Epithelial cell of prostate (primary cell): ENCODE data around the gene COL23A1.

Experiments used
- DNase-seq: peaks from one replicate; pipeline ENCODE4 v3.0.0-alpha.2; 2011; ENCODE audit warnings: low read depth, low spot score
- H3K27ac ChIP-seq: fragments of 450-650 bp; 2 replicates; pipeline ENCODE4 v1.5.1; 2017; ENCODE audit warnings: mild to moderate bottlenecking

The COL23A1 gene

GRCh38 chr5:178536541-178537466 lies 53.4 kb downstream of the COL23A1 start:
- no peak overlapping the region for H3K27ac ChIP-seq

GRCh38 chr5:178535299-178536175 lies 54.7 kb downstream of the COL23A1 start:
- DNase-seq: no peak

More at GRCh38 chr5:178536541-178537466, 53.4 kb downstream of the COL23A1 start:
- DNase-seq: no peak

GRCh38 chr5:178533136-178533535 lies 57.1 kb downstream of the COL23A1 start:
- no peak overlapping the region for H3K27ac ChIP-seq
- no peak for DNase-seq

More at GRCh38 chr5:178535299-178536175, 54.7 kb downstream of the COL23A1 start:
- no peak overlapping the region for H3K27ac ChIP-seq

GRCh38 chr5:178532666-178533065 lies 57.5 kb downstream of the COL23A1 start:
- no peak overlapping the region for H3K27ac ChIP-seq

GRCh38 chr5:178532236-178532635 lies 58.0 kb downstream of the COL23A1 start:
- DNase-seq: no peak
- no peak overlapping the region for H3K27ac ChIP-seq

More at GRCh38 chr5:178532666-178533065, 57.5 kb downstream of the COL23A1 start:
- no peak for DNase-seq

GRCh38 chr5:178531786-178532185 lies 58.4 kb downstream of the COL23A1 start:
- H3K27ac ChIP-seq: no peak overlapping the region
- no peak for DNase-seq

GRCh38 chr5:178530526-178530925 lies 59.7 kb downstream of the COL23A1 start:
- no peak for DNase-seq
- no peak overlapping the region for H3K27ac ChIP-seq

GRCh38 chr5:178529080-178529479 lies 61.1 kb downstream of the COL23A1 start:
- H3K27ac ChIP-seq: no peak overlapping the region
- no peak for DNase-seq

- no peak for DNase-seq
- no peak overlapping the region for H3K27ac ChIP-seq
These were observed 62.5 kb downstream of the COL23A1 start for GRCh38 chr5:178527458-178528307.

GRCh38 chr5:178526773-178527457 lies 63.3 kb downstream of the COL23A1 start:
- no peak for DNase-seq
- no peak overlapping the region for H3K27ac ChIP-seq

GRCh38 chr5:178525906-178526732 lies 64.1 kb downstream of the COL23A1 start:
- no peak for DNase-seq

GRCh38 chr5:178524093-178524882 lies 65.9 kb downstream of the COL23A1 start:
- no peak for DNase-seq
- H3K27ac ChIP-seq: no peak overlapping the region

More at GRCh38 chr5:178525906-178526732, 64.1 kb downstream of the COL23A1 start:
- H3K27ac ChIP-seq: no peak overlapping the region

- DNase-seq: no peak
- no peak overlapping the region for H3K27ac ChIP-seq
These were observed 67.8 kb downstream of the COL23A1 start for GRCh38 chr5:178522361-178522760.

- no peak for DNase-seq
- H3K27ac ChIP-seq: no peak overlapping the region
These were observed 69.3 kb downstream of the COL23A1 start for GRCh38 chr5:178520851-178521250.

GRCh38 chr5:178519804-178520203 lies 70.4 kb downstream of the COL23A1 start:
- no peak overlapping the region for H3K27ac ChIP-seq
- DNase-seq: no peak

- no peak overlapping the region for H3K27ac ChIP-seq
- no peak for DNase-seq
These were observed 71.0 kb downstream of the COL23A1 start for GRCh38 chr5:178519155-178519554.

GRCh38 chr5:178516504-178517235 lies 73.5 kb downstream of the COL23A1 start:
- no peak overlapping the region for H3K27ac ChIP-seq
- no peak for DNase-seq
